ENCODE data around the gene BRWD1.

Gene BRWD1

GRCh38 chr21:39317134-39318090, 4.0 kb upstream of the BRWD1 start:
- no peak for TF ChIP-seq CTCF (IDR thresholded peaks at IDR 0.05)

GRCh38 chr21:39316729-39317128, 3.3 kb upstream of the BRWD1 start:
- no peak for TF ChIP-seq CTCF (IDR thresholded peaks at IDR 0.05)

DNA sequence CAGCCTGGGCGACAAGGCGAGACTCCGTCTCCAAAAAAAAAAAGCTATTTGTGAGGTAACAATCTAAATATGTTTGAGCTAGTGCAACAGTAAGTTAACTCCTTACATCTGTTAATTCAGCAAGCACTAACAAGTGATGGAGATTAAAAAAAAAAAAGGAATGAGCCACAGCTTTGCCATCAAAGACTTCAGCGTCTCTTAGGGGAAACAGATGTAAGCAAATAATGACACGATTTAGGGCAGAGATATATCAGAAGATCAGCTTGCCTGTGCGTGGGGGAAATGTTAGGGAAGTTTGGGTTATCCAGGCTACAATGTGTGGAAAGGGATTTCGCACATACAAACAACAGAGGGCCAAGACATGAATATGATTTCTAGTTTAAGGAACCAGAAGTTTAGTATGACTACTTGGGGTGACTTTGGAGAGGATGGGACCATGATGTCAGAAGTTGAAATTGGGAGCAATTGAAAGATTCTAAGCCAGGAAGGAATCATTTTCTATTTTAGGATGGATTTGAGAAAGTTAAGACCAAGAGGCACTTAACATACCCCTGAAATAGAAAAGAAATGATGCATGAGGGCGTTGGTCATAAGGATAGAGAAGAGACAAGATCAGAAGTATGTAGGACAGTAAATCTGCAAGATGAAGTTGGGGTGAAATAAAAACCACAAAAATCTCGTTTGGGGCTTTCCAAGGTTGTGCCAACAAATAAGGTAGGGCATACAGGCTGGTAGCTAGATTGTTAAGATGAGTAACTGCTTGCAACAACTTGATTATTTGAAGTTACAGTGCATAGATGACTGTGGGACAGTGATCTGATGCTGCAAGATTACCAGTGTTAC, 2.4 kb upstream of the BRWD1 start:
- TF ChIP-seq CTCF (IDR thresholded peaks at IDR 0.05), result no peak

DNA sequence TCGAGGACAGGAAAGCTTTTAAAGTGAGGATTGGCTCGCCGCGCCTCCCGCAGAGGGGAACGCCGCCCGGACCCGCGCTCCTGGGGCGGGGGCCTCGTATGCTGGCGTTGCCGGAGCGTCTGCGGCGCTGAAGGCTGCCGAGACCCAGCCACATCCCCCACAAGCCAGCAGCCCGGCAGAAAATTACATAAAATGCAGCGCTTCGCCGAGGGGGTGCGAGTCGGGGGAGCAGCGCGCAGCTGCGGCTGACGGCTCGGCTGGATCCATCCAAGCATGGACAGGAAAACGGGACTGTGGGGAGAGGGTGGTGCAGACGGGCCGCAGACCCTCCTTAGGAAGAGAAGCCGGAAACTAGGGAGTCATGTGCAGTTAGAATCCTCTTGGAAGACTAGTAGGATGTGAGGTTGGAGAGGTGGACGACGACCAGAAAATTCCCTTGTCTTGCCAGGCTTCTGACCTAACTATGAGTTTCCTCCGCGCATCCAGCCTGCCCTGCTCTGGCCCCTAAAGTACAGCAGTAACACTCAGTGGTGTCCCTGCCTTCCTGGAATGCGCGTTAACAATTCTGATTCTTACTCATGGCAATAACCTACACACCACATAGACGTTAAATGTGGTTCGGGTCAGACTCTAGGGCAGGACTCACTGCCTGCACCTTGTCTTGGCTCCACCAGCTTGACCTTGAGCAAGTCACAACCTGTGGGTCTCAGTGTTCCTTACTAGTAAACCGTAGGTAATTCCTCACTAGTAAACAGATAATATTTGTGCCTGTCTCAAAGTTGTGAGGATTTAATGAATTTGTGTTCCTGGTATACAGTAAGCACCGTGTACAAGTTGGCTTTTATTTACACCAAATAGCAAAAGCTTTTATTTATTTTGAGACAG, 953 bp upstream of the BRWD1 start:
- TF ChIP-seq CTCF (IDR thresholded peaks at IDR 0.05), result no peak

- TF ChIP-seq CTCF (IDR thresholded peaks at IDR 0.05), result no peak
These were observed 326 bp downstream of the BRWD1 start for GRCh38 chr21:39313042-39313570.

- TF ChIP-seq CTCF (IDR thresholded peaks at IDR 0.05), result no peak
These were observed 1.1 kb downstream of the BRWD1 start for GRCh38 chr21:39312112-39313041.

Data from LNCAP (cell line).